Amniotic stem cell (primary cell): ENCODE measurements around the gene INO80D.
"Not testable (repeated sequence)": the region's sequence is repeated elsewhere in the genome, so short reads cannot be mapped to it uniquely, and the experiment has no call there.

Experiments used
- DNase-seq: peaks from one replicate; lab custom pipeline; 2025; lab: John Stamatoyannopoulos, UW

The INO80D gene

GRCh38 chr2:206085742-206086445, at the start of gene INO80D:
INO80D (minus strand) TSS chr2:206086174; CDS start chr2:206063016, 23,158 bp downstream.
- DNase-seq: peak; percentile 56

GRCh38 chr2:206127656-206128055, 41.7 kb upstream of the INO80D start:
- DNase-seq: no peak

- no peak for DNase-seq
These were observed 39.9 kb upstream of the INO80D start for GRCh38 chr2:206125901-206126300.

GRCh38 chr2:206122569-206122968, 36.6 kb upstream of the INO80D start:
- not testable (repeated sequence) for DNase-seq

- DNase-seq: no peak
These were observed 30.3 kb upstream of the INO80D start for GRCh38 chr2:206116278-206116677.

GRCh38 chr2:206115026-206115578, 29.1 kb upstream of the INO80D start:
- DNase-seq: no peak

- no peak for DNase-seq
These were observed 27.0 kb upstream of the INO80D start for GRCh38 chr2:206112846-206113547.

- no peak for DNase-seq
These were observed 26.1 kb upstream of the INO80D start for GRCh38 chr2:206112108-206112507.

GRCh38 chr2:206108713-206109112, 22.7 kb upstream of the INO80D start:
- DNase-seq: no peak

GRCh38 chr2:206105541-206105940, 19.6 kb upstream of the INO80D start:
- no peak for DNase-seq

GRCh38 chr2:206105038-206105437, 19.1 kb upstream of the INO80D start:
- DNase-seq: no peak

GRCh38 chr2:206098872-206099271, 12.9 kb upstream of the INO80D start:
- DNase-seq: not testable (repeated sequence)

- DNase-seq: no peak
These were observed 12.5 kb upstream of the INO80D start for GRCh38 chr2:206098471-206098870.

- DNase-seq: no peak
These were observed 10.9 kb upstream of the INO80D start for GRCh38 chr2:206096876-206097275.

- DNase-seq: no peak
These were observed 9.8 kb upstream of the INO80D start for GRCh38 chr2:206095536-206096332.

GRCh38 chr2:206092297-206092696, 6.3 kb upstream of the INO80D start:
- no peak for DNase-seq

GRCh38 chr2:206088248-206088647, 2.3 kb upstream of the INO80D start:
- DNase-seq: no peak

GRCh38 chr2:206086716-206087350, 859 bp upstream of the INO80D start:
- no peak for DNase-seq

- DNase-seq: no peak
These were observed 868 bp downstream of the INO80D start for GRCh38 chr2:206084870-206085741.

- peak; percentile 45 for DNase-seq
These were observed 1.5 kb downstream of the INO80D start for GRCh38 chr2:206084439-206084869.
